ENCODE results near the gene DIAPH3. TPM values are rescaled to one million over a fixed set of nuclear protein-coding genes. Genes with fewer than 3 reads are reported as not detected.

Gene DIAPH3
- total RNA-seq, 3 donors from 2014 or later, result 1.3 to 5.7 (median 3.1) TPM

GRCh38 chr13:59782696-59783095 lies 381.0 kb downstream of the DIAPH3 start:
- Histone ChIP-seq H3K9me3 (no peaks in the 10 kb centered on the region), H3K36me3 (ENCODE audit: low read depth) (no peaks in the 10 kb centered on the region), H3K4me1 (ENCODE audit: low read depth) (no peaks in the 10 kb centered on the region), H3K4me3 (no peak overlapping the region)
- ATAC-seq (no peak), DNase-seq (no peak)
- intact Hi-C loops (cut with DNase I, micrococcal nuclease), result no loop called here
- no peak for TF ChIP-seq CTCF (IDR thresholded peaks at IDR 0.05)

DNA sequence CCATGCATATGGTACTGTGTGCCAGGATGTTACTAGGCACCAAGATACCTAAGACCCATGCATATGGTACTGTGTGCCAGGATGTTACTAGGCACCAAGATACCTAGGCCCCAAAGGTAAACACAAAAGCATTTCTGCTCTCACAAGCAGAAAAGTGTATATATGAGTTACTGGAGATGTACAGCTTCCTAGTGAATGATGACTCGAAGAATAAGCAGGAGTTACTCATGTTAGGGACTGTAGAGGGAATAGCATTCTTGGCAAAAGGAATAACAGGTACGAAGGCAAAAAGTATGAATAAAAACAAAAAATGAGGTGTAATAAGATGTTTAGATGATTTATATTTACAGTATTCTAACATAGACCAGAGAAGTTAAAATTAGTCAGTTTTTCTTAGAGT lies 383.7 kb downstream of the DIAPH3 start:
- intact Hi-C loops (cut with DNase I, micrococcal nuclease), result no loop called here
- no peaks in the 10 kb centered on the region for H3K4me1 ChIP-seq (ENCODE audit: low read depth)
- no peaks in the 10 kb centered on the region for H3K9me3 ChIP-seq
- no peak for TF ChIP-seq CTCF (IDR thresholded peaks at IDR 0.05)
- ATAC-seq (no peak), DNase-seq (no peak)
- H3K36me3 ChIP-seq (ENCODE audit: low read depth), result no peaks in the 10 kb centered on the region
- no peak overlapping the region for H3K4me3 ChIP-seq

DNA sequence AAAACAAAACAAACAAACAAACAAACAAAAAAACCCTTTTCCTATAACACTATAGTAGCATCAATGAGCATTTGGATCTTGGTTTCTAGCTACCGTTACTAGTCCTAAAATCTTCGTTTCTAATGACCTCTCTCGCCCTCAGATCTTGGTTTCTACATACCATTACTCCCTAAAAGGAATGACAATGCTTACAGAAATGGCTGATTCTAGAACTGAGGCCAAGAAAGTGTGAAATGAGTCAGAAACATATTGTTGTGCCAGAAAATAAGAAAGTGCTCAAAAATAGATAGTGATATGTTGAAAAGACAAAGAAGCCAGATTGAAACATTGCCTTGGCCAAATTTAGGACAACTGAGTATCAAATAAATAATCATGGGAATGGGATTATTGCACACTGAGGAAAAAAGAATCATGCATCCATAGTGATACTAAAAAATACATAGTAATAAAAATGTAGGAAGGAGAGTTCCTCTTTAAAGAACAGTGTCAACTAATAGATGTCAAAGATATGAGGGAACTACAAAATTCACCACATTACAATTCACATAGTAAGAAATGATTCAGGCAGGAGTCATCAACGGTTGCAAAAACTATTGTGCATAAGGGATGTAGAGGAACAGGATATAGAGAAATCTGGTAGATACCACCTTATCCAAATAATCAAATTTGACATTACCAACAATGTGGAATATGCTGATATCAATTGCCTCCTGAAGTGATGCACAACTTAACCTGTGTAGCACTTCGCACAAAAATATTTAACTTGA lies 386.6 kb downstream of the DIAPH3 start:
- intact Hi-C loops (cut with DNase I, micrococcal nuclease), result no loop called here
- ATAC-seq (no peak), DNase-seq (no peak)
- Histone ChIP-seq H3K36me3 (ENCODE audit: low read depth) (no peaks in the 10 kb centered on the region), H3K4me1 (ENCODE audit: low read depth) (no peaks in the 10 kb centered on the region), H3K9me3 (no peaks in the 10 kb centered on the region), H3K4me3 (no peak overlapping the region)
- TF ChIP-seq CTCF (IDR thresholded peaks at IDR 0.05), result no peak

- TF ChIP-seq CTCF (IDR thresholded peaks at IDR 0.05), result no peak
- DNase-seq, result no peak
- intact Hi-C loops (cut with DNase I, micrococcal nuclease), result no loop called here
- ATAC-seq, result no peak
- H3K9me3 ChIP-seq, result no peaks in the 10 kb centered on the region
- no peaks in the 10 kb centered on the region for H3K36me3 ChIP-seq (ENCODE audit: low read depth)
- no peaks in the 10 kb centered on the region for H3K4me1 ChIP-seq (ENCODE audit: low read depth)
- H3K4me3 ChIP-seq, result no peak overlapping the region
These were observed 389.2 kb downstream of the DIAPH3 start for GRCh38 chr13:59774491-59774971.

GRCh38 chr13:59771272-59771671 lies 392.5 kb downstream of the DIAPH3 start:
- H3K9me3 ChIP-seq, result no peaks in the 10 kb centered on the region
- ATAC-seq (no peak), DNase-seq (no peak)
- intact Hi-C loops (cut with DNase I, micrococcal nuclease), result no loop called here
- no peak for TF ChIP-seq CTCF (IDR thresholded peaks at IDR 0.05)
- H3K4me1 ChIP-seq (ENCODE audit: low read depth), result no peaks in the 10 kb centered on the region
- H3K36me3 ChIP-seq (ENCODE audit: low read depth), result no peaks in the 10 kb centered on the region
- H3K4me3 ChIP-seq, result no peak overlapping the region
